ENCODE data around the gene P2RX4. TPM values are rescaled to one million over a fixed set of nuclear protein-coding genes. Genes with fewer than 3 reads are reported as not detected.

Gene P2RX4
- total and polyA plus RNA-seq, 2 of the 4 experiments (the other 2 are of a cell fraction) = 9.5 to 12.6 TPM

DNA sequence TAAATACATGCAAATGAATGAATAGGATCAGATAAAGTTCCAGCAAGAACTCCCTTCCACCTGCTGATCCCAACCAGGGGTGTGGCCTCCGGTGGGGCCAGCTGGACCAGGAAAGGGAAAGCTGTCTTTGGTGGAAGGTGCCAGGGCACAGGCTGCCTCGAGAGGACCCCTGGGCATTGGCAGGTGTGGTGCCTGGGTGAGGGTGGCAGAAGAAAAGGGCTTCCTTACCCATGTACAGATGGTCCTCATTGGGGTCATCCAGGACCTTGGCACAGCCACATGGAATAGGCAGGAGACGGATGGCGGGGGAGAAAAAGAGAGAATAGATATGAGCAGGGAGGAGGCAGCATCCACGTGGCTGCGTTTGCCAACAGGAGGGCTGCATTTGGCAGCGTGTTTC is 50.2 kb downstream of the P2RX4 start:
- Histone ChIP-seq H3K4ac (ENCODE audit: low read depth, low read length) (no peak overlapping the region), H2BK120ac (ENCODE audit: low read depth, low read length) (no peak overlapping the region), H3K14ac (replicated peaks; ENCODE audit: low read depth, low read length) (no peak overlapping the region), H3K9ac (ENCODE audit: low read depth, low read length) (no peak overlapping the region), H3K9me1 (ENCODE audit: insufficient read depth, low read length) (peaks cover 6% of the 10 kb centered on the region; the same call in 1 of the 2 replicates), H4K5ac (ENCODE audit: low read depth, low read length) (no peak overlapping the region), H4K8ac (ENCODE audit: low read depth in 2 of 2, low read length in 2 of 2) (no peak overlapping the region), H3K4me1 (ENCODE audit: control insufficient read depth, insufficient read depth, low read length) (no peaks in the 10 kb centered on the region), H3K18ac (ENCODE audit: low read depth, low read length) (no peak overlapping the region), H4K20me1 (ENCODE audit: insufficient read depth, low read length) (no peaks in the 10 kb centered on the region), H3K4me2 (ENCODE audit: low read depth, low read length) (no peak overlapping the region), H3K36me3 (ENCODE audit: control insufficient read depth, insufficient read depth, low read length) (peaks cover 43% of the 10 kb centered on the region), H2BK5ac (ENCODE audit: low read depth, low read length, poor library complexity, severe bottlenecking) (no peak overlapping the region), H2AK5ac (ENCODE audit: low read depth, low read length) (no peak overlapping the region), H3K79me1 (ENCODE audit: low read depth in 1 of 2, low read length in 2 of 2) (no peaks in the 10 kb centered on the region), H3K27ac (ENCODE audit: insufficient read depth, low read length) (no peak overlapping the region), H2AK9ac (replicated peaks; ENCODE audit: low read depth, low read length, poor library complexity) (no peak overlapping the region), H3K56ac (ENCODE audit: extremely low read depth, insufficient read depth, low read length) (no peak overlapping the region), H2AFZ (replicated peaks; ENCODE audit: low read length, poor library complexity) (no peak overlapping the region), H3K23ac (ENCODE audit: low read depth, low read length) (no peak overlapping the region), H3K27me3 (ENCODE audit: control insufficient read depth, insufficient read depth, low read length) (no peaks in the 10 kb centered on the region), H2BK15ac (ENCODE audit: low read depth, low read length) (no peak overlapping the region), H3K9me3 (ENCODE audit: control insufficient read depth, insufficient read depth, low read length) (no peaks in the 10 kb centered on the region), H3K4me3 (ENCODE audit: insufficient read depth, low read depth, low read length) (no peak overlapping the region), H4K91ac (ENCODE audit: insufficient read depth, low read depth, low read length) (no peak overlapping the region), H2BK20ac (ENCODE audit: low read depth, low read length) (no peak overlapping the region)
- ChIA-PET CTCF (no interaction called here), POLR2A (ENCODE audit: unreplicated experiment) (no interaction called here)
- in situ Hi-C loops (cut with MboI; ENCODE audit: low sequenced_read_pairs) = no loop called here
- DNase-seq = no peak
- no CpG with 5 or more reads among the region's 7 CpGs for WGBS, 2 experiments (ENCODE audit: extremely low coverage in 2 of 2, insufficient read length in 1 of 2)
- TF ChIP-seq, protein P1, sequence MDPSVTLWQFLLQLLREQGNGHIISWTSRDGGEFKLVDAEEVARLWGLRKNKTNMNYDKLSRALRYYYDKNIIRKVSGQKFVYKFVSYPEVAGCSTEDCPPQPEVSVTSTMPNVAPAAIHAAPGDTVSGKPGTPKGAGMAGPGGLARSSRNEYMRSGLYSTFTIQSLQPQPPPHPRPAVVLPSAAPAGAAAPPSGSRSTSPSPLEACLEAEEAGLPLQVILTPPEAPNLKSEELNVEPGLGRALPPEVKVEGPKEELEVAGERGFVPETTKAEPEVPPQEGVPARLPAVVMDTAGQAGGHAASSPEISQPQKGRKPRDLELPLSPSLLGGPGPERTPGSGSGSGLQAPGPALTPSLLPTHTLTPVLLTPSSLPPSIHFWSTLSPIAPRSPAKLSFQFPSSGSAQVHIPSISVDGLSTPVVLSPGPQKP (IDR thresholded peaks at IDR 0.05; ENCODE audit: borderline replicate concordance, low read depth, low read length) = no peak
- TF ChIP-seq, protein P2, sequence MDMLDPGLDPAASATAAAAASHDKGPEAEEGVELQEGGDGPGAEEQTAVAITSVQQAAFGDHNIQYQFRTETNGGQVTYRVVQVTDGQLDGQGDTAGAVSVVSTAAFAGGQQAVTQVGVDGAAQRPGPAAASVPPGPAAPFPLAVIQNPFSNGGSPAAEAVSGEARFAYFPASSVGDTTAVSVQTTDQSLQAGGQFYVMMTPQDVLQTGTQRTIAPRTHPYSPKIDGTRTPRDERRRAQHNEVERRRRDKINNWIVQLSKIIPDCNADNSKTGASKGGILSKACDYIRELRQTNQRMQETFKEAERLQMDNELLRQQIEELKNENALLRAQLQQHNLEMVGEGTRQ (IDR thresholded peaks at IDR 0.05; ENCODE audit: low read depth, low read length) = no peak
- no peak for TF ChIP-seq FOS (IDR thresholded peaks at IDR 0.05; ENCODE audit: low read depth, low read length)
- TF ChIP-seq RFX5 (IDR thresholded peaks at IDR 0.05; ENCODE audit: low read depth, low read length) = no peak
- no peak for TF ChIP-seq SMC3 (IDR thresholded peaks at IDR 0.05; ENCODE audit: low read depth, low read length)
- no peak for TF ChIP-seq RCOR1 (IDR thresholded peaks at IDR 0.05; ENCODE audit: insufficient replicate concordance, low read length)
- TF ChIP-seq MXI1 (IDR thresholded peaks at IDR 0.05; ENCODE audit: borderline replicate concordance, low read depth, low read length) = no peak
- no peak for TF ChIP-seq MAFK (IDR thresholded peaks at IDR 0.05; ENCODE audit: low read depth, low read length)
- TF ChIP-seq RAD21 (IDR thresholded peaks at IDR 0.05; ENCODE audit: low read length) = no peak
- TF ChIP-seq POLR2A (IDR thresholded peaks at IDR 0.05; ENCODE audit: low read depth, low read length) = no peak
- TF ChIP-seq MAZ (IDR thresholded peaks at IDR 0.05; ENCODE audit: borderline replicate concordance, low read depth, low read length) = no peak
- dilution Hi-C loops (cut with HindIII; ENCODE audit: low sequenced_read_pairs, unreplicated experiment) = no loop called here
- no TSS peak for BruUV-seq (replicated peaks)
- no peak for ATAC-seq (ENCODE audit: low read depth)
- intact Hi-C loops (cut with micrococcal nuclease) = no loop called here
